Muscle of leg (tissue), 11 donors: ENCODE measurements around the gene PRKCG. TPM values are rescaled to one million over a fixed set of nuclear protein-coding genes. Genes with fewer than 3 reads are reported as not detected.

ENCODE experiments used
- DNase-seq: peaks from one replicate; pipeline ENCODE4 v3.0.0; 2013
- H3K27ac ChIP-seq: one replicate; pipeline ENCODE4 v1.5.1; 2013; ENCODE audit warnings: mild to moderate bottlenecking, low read length, control low read depth
- H3K27me3 ChIP-seq: one replicate; pipeline ENCODE4 v1.6.1; 2013; ENCODE audit warnings: low read length; ENCODE audit not compliant: control insufficient read depth, insufficient read depth
- H3K36me3 ChIP-seq: one replicate; pipeline ENCODE4 v1.6.1; 2013; ENCODE audit warnings: low read length; ENCODE audit not compliant: control insufficient read depth, insufficient read depth
- H3K4me1 ChIP-seq: one replicate; pipeline ENCODE4 v1.6.1; 2013; ENCODE audit warnings: low read length; ENCODE audit not compliant: control insufficient read depth, insufficient read depth
- H3K4me3 ChIP-seq: one replicate; pipeline ENCODE4 v1.5.1; 2013; ENCODE audit warnings: low read length, control low read depth
- H3K9me3 ChIP-seq: replicated peaks from 2 replicates; pipeline ENCODE4 v1.6.1; 2013; ENCODE audit warnings: low read depth, low read length; ENCODE audit not compliant: control insufficient read depth
- WGBS: methylation state at CpG from one replicate; pipeline ENCODE4 v1.1.5; 2013; ENCODE audit warnings: missing lambda C conversion rate; ENCODE audit not compliant: insufficient coverage; 5-methylcytosine and 5-hydroxymethylcytosine counted together
- polyA plus RNA-seq, 8 donors: library from polyadenylated mRNA; unstranded; fragments of 120-200 nt; gene quantifications; one replicate each; pipeline versions ENCODE4 v1.2.1 to v1.2.3, GENCODE V29; 2013; ENCODE audit warnings: inconsistent platforms in 1 of 8, low replicate concordance in 1 of 8; ENCODE audit not compliant: insufficient read length in 8 of 8, insufficient read depth in 1 of 8
- total RNA-seq: library from RNA; stranded (reverse); fragments of 120-200 nt; gene quantifications from one replicate; pipeline ENCODE4 v1.2.4, GENCODE V29; 2013

The PRKCG gene
- total and polyA plus RNA-seq, 9 donors, result 0.08 to 1.1 (median 0.32) TPM; not detected in 1

DNA sequence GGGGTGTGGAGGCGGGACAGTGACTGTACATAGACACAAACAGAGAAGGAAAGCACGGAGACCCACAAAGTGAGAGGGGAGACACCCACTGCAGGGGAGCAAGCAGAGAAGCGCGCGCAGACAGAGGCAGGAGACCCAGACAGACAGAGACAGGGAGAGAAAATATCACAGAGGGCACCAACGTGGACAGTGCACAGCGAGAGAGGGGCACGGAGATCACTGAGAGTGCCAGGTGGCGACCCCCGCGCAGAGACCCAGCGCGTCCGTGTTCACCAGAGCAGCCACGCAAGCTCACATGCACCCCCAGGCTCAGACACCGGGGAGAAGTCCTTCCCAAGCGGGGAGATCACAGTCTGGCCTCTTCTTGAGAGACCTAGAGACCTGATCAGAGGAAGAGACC is 25.7 kb downstream of the PRKCG start:
- Histone ChIP-seq H3K36me3 (no peaks in the 10 kb centered on the region), H3K4me1 (peaks cover 16% of the 10 kb centered on the region), H3K27me3 (peaks cover 71% of the 10 kb centered on the region), H3K27ac (no peak overlapping the region), H3K9me3 (no peaks in the 10 kb centered on the region), H3K4me3 (no peak overlapping the region)
- no peak for DNase-seq
- WGBS, result 8% methylated on average over 16 of the region's 17 CpGs

DNA sequence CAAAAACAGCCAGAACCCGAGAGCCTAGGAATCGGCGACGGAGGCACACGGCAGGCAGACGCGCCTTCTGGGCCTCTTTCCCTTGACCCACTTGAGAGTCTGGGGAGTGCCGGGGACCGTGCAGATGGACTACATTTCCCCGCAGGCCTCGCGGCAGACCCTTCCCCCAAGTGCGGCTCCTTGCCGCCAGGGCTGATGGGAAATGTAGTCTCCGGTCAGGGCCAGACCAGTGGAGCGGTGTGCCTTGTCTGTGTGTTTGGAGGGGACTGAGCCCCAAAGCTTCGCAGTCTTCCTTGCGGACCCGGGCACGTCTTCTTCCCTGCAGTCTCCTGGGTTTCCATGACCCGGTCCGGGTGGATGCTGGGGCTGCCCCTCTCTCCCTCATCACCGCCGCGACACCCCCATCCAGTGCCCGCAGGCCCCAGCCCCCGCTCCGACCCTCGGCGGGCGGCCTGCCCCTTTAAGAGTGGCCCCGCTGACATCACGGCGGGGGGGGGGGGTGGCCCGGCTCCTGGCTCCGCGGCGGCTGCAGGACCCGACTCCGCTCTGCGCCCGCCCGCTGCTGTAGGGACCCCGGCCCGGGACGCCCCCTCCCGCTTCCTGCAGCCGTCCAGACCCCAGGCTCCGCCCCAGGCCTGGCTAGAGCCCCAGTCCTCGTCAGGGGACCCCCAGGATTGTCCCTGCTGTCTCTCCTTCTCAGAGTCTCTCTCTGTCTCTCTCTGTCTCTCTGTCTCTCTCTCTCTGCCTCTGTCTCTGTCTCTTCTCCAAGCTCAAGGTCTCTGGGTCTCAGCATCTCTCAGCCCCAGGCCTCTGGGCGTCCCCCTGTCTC is 26.3 kb downstream of the PRKCG start:
- peaks cover 73% of the 10 kb centered on the region for H3K27me3 ChIP-seq
- H3K27ac ChIP-seq, result no peak overlapping the region
- H3K9me3 ChIP-seq, result no peaks in the 10 kb centered on the region
- peaks cover 16% of the 10 kb centered on the region for H3K4me1 ChIP-seq
- under 1% methylated on average over 41 of the region's 51 CpGs for WGBS
- peak; percentile 37 for DNase-seq
- H3K36me3 ChIP-seq, result no peaks in the 10 kb centered on the region
- no peak overlapping the region for H3K4me3 ChIP-seq

DNA sequence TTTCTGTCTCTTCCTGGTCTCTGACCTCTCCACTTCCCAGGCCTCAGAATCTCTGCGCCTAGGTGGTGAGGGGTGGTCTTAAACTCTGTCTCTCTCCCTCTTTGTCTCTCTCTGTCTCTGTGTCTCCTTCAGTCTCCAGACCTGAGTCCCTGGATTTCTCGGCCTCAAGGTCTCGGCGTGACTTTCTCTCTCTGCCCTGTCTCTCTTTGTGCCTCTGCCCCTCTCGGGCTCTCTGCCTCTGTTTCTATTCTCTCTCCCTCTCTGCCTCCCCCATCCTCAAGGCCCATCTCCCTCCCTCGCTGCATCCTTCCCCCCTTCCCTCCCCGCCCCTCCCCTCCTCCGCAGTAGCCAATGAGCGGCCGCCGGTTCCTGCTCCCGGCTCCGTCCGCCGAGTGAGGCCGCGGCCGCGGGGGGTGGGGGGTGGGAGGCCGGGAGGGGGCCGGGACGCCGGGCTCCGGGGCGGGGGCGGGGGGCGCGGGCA is 27.0 kb downstream of the PRKCG start, which contains the start of gene CACNG7:
Gene CACNG7 (plus strand): TSS at position 344 of the 481 bp plus-strand sequence. CDS start 3,554 bp downstream, outside the sequence.
- DNase-seq, result no peak
- Histone ChIP-seq H3K4me3 (no peak within 1 kb of the TSS), H3K9me3 (no peaks in the 10 kb centered on the region), H3K27me3 (peaks cover 73% of the 10 kb centered on the region), H3K27ac (no peak within 1 kb of the TSS), H3K4me1 (peaks cover 16% of the 10 kb centered on the region), H3K36me3 (no peaks in the 10 kb centered on the region)
- 2% methylated on average over 5 of the region's 28 CpGs for WGBS

DNA sequence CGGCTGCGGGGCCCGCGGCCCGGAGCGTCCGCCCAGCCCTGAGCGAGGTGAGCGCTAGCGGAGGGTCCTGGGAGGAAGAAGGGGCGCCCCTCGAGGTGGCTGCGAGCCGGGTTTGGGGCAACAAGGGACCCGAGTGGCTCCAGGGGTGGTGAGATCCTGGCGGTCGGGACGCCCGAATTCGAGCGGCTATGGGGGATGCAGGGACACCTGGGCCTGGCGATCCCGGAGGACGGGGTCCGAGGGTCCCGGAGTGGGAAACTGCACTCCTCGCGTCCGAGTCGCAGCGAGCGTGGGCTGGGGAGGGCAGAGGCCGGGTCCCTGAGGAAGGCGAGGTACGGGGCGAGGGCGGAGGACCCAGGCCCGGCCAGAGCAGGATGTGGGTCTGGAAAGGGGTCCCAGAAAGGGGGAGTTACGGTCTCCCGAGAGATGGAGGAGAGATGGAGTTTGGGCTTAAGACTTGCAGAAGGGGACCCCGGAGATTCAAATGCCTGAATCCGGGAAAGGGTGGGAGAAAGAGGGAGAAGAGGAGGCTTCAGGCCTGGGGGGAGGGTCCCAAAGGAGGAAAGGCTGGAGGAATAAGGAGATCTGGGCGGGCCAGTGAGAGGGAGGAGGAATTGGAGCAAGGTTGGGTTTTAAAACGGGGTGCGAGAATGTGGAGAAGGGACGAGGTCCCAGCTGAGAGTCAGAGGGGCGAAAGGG is 27.6 kb downstream of the PRKCG start:
- no peaks in the 10 kb centered on the region for H3K36me3 ChIP-seq
- DNase-seq, result no peak
- peaks cover 16% of the 10 kb centered on the region for H3K4me1 ChIP-seq
- under 1% methylated on average over 43 of the region's 47 CpGs for WGBS
- no peak overlapping the region for H3K27ac ChIP-seq
- peaks cover 70% of the 10 kb centered on the region for H3K27me3 ChIP-seq
- H3K9me3 ChIP-seq, result no peaks in the 10 kb centered on the region
- H3K4me3 ChIP-seq, result no peak overlapping the region

DNA sequence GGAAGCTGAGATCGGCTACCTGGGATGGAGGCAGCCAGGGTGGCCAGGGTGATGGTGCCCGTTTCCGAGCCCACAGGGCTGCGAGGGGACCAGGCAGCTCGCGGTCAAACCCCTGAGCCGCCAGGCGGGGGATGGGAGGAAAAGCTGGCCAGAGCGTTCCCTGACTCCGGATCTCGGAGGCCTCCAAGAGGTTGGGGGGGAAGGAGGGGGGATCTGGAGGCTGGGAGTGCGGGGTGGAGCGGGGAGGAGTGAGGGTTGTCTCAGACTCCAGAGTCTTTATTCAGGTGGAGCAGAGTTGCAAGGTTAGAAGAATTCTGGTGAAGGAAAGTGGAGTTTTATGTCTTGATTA is 28.1 kb downstream of the PRKCG start:
- no peak for DNase-seq
- H3K27ac ChIP-seq, result no peak overlapping the region
- H3K36me3 ChIP-seq, result no peaks in the 10 kb centered on the region
- H3K4me1 ChIP-seq, result peaks cover 16% of the 10 kb centered on the region
- no peak overlapping the region for H3K4me3 ChIP-seq
- peaks cover 68% of the 10 kb centered on the region for H3K27me3 ChIP-seq
- WGBS, result 2% methylated on average over 13 of the region's 13 CpGs
- no peaks in the 10 kb centered on the region for H3K9me3 ChIP-seq

DNA sequence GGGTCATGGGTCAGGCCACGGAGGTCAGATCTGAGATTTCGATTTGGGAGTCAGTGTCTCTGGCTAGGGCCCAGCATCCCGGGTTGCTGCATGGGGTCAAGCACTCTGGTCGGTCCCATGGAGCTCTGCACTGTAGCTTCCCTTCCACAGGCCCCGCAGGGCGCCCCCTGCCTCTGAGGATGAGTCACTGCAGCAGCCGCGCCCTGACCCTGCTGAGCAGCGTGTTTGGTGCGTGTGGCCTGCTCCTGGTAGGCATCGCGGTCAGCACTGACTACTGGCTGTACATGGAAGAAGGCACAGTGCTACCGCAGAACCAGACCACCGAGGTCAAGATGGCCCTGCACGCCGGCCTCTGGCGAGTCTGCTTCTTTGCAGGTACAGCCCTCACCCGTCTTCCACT is 30.7 kb downstream of the PRKCG start:
- no peak for DNase-seq
- Histone ChIP-seq H3K27me3 (peaks cover 49% of the 10 kb centered on the region), H3K27ac (no peak overlapping the region), H3K4me3 (no peak overlapping the region), H3K9me3 (no peaks in the 10 kb centered on the region), H3K4me1 (peaks cover 13% of the 10 kb centered on the region), H3K36me3 (no peaks in the 10 kb centered on the region)
- WGBS, result 67% methylated on average over 18 of the region's 18 CpGs

DNA sequence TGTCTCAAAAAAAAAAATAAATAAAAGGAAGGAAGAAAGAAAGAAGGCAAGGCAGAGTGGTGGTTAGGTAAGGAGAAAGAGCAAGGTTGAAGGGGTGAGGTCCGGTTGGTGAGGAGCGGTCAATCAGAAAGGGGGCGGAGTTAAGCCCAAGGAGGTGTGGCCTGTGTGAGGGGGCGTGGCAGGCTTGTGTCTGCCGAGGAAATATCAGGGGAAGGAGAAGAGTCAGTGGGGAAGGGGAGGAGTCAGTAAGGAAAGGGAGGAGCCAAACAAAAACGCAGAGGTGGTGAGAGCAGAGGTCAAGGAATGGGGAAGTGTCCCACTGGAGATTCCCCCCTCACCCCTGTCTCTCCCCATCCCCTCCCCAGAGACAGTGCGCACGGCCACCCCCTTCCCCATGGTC is 33.0 kb downstream of the PRKCG start:
- no peaks in the 10 kb centered on the region for H3K4me1 ChIP-seq
- no peaks in the 10 kb centered on the region for H3K9me3 ChIP-seq
- no peak overlapping the region for H3K27ac ChIP-seq
- no peak overlapping the region for H3K4me3 ChIP-seq
- no peak for DNase-seq
- no peaks in the 10 kb centered on the region for H3K36me3 ChIP-seq
- WGBS, result 73% methylated on average over 7 of the region's 8 CpGs
- peaks cover 29% of the 10 kb centered on the region for H3K27me3 ChIP-seq

DNA sequence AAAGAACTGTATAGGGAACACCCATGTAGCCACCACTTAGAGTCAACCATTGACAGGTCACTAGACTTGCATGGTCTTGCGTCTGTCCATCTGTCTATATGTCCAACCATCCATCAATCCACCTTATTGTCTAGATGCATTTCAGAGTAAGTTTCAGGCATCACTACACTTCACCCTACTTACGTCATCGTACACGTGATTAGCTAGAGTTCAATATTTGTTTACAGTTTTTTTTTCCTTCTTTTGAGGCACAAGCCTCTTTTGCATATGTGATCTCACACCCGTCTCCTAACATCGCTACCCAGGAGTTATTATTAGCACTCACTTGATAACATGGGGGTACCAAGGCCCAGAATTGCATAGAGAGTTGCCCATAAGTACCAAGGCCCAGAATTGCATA is 34.0 kb downstream of the PRKCG start:
- WGBS, result 91% methylated on average over 1 of the region's 6 CpGs
- peaks cover 19% of the 10 kb centered on the region for H3K27me3 ChIP-seq
- no peaks in the 10 kb centered on the region for H3K9me3 ChIP-seq
- DNase-seq, result no peak
- H3K4me1 ChIP-seq, result no peaks in the 10 kb centered on the region
- H3K36me3 ChIP-seq, result no peaks in the 10 kb centered on the region
- H3K4me3 ChIP-seq, result no peak overlapping the region
- H3K27ac ChIP-seq, result no peak overlapping the region

DNA sequence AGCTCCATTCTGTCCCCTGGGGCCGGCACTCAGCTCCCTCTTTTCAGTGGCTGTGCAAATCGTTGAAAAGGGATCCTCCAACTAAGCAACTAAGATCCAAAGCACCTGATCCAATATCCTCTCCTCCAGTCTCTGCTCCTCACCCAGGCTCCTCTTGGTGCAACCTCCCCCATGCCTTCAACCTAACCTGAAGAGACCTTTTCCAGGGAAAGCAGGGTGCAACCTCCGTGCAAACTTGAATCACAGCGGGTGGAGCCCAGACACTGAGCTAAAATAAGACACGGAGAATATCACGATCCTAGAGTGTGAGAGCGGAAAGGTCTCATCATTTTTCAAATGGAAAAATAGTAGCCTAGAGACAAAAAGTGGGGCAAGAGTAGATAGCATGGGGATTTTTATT is 35.4 kb downstream of the PRKCG start:
- no peaks in the 10 kb centered on the region for H3K4me1 ChIP-seq
- WGBS, result 85% methylated on average over 5 of the region's 7 CpGs
- H3K4me3 ChIP-seq, result no peak overlapping the region
- no peaks in the 10 kb centered on the region for H3K36me3 ChIP-seq
- H3K27me3 ChIP-seq, result peaks cover 7% of the 10 kb centered on the region
- DNase-seq, result no peak
- H3K27ac ChIP-seq, result no peak overlapping the region
- no peaks in the 10 kb centered on the region for H3K9me3 ChIP-seq

DNA sequence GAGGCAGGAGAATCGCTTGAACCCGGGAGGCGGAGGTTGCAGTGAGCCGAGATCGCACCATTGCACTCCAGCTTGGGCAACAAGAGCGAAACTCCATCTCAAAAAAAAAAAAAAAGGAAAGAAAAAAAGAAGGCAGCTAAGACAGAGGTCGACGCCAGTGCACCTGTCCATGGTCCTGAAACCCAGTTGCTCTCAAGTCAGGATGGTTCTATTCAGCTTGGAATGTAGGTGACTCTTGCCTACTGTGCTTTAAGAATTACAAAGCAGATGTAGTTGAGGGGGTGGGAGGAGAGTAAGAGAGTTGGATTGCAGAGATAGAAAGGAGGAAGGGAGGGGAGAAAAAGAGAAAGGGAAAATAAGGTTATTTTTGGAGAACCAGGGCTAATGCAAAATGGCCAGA is 45.7 kb downstream of the PRKCG start:
- H3K9me3 ChIP-seq, result no peaks in the 10 kb centered on the region
- H3K27ac ChIP-seq, result no peak overlapping the region
- H3K4me3 ChIP-seq, result no peak overlapping the region
- no peaks in the 10 kb centered on the region for H3K27me3 ChIP-seq
- 0% methylated on average over 2 of the region's 8 CpGs for WGBS
- H3K36me3 ChIP-seq, result no peaks in the 10 kb centered on the region
- no peaks in the 10 kb centered on the region for H3K4me1 ChIP-seq
- peak; percentile 70 for DNase-seq
